ENCODE data around the gene FBN1.

FBN1 gene

GRCh38 chr15:48645558-48646330, at the start of gene FBN1:
FBN1 (minus strand) TSS chr15:48645709; CDS start chr15:48644769, 940 bp downstream.
- DNase-seq (ENCODE audit: low spot score): no peak

GRCh38 chr15:48693484-48693883, 48.0 kb upstream of the FBN1 start:
- DNase-seq (ENCODE audit: low spot score): no peak

GRCh38 chr15:48688493-48688892, 43.0 kb upstream of the FBN1 start:
- no peak for DNase-seq (ENCODE audit: low spot score)

DNA sequence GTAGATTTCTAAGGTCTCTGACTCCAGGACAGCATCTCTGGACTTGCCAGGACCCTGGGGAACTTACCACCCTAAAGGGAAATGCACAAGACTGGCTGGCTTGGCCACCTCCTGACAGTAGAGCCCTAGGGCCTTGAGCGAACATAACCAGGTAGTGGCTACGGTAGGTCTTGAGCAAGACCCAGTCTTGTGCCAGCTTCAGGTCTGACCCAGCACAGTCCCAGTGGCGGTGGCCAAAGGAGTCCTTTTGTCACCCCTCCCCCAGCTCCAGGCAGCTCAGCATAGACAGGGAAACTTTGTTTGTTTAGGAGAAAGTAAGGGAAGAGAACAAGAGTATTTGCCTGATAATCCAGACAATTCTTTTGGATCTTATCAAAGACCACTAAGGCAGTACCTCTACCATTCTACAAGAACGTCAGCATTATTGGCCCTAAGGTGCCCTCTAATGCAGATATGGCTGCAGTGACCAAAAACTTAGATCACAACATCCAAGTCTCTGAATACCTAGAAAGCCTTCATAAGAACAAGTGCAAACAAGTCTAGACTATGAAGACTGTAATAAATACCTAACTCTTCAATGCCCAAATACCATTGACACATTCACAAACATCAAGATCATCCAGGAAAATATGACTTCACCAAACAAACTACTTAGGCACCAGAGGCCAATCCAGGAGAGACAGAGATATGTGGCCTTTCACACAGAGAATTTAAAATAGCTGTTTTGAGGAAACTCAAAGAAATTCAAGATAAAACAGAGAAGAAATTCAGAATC, 38.7 kb upstream of the FBN1 start:
- DNase-seq (ENCODE audit: low spot score): no peak

GRCh38 chr15:48682942-48683651, 37.6 kb upstream of the FBN1 start:
- DNase-seq (ENCODE audit: low spot score): no peak

- DNase-seq (ENCODE audit: low spot score): no peak
Observed at GRCh38 chr15:48681353-48681752, 35.8 kb upstream of the FBN1 start.

DNA sequence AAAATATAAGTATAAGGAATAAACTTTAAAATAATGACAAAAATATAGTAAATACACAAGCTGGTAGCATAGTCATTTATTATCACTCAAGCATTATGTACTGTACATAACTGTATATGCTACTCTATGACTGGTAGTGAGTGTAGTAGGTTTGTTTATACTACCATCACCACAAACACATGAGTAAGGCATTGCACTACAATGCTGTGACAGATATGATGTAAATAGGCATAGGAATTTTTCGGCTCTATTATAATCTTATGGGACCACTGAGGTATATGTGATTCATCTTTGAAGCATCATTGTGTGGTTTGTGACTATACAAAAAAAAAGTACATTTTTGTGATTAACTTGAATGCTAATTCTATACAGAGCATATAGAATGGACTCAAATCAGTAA, 35.3 kb upstream of the FBN1 start:
- DNase-seq (ENCODE audit: low spot score): no peak

GRCh38 chr15:48679952-48680351, 34.4 kb upstream of the FBN1 start:
- DNase-seq (ENCODE audit: low spot score): no peak

DNA sequence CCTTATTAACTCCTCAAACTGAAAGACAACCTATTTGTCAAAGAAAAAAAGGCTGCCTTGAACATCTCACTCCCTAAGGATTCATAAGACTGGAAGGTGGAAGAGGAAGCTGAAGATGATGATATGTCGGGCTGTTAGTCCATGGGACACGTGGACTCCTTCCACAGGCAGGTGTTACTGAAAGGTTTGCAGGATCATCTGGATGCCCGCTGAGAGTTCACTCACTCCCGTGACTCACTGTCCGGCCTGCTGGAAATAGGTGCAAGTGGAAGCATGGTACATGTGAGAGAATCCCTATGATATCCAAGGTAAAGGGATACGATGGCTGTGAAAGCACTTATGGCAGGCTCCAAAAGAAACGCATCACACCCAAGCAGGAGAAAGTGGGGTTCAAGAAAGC, 33.3 kb upstream of the FBN1 start:
- DNase-seq (ENCODE audit: low spot score): no peak

GRCh38 chr15:48677821-48678220, 32.3 kb upstream of the FBN1 start:
- no peak for DNase-seq (ENCODE audit: low spot score)

DNA sequence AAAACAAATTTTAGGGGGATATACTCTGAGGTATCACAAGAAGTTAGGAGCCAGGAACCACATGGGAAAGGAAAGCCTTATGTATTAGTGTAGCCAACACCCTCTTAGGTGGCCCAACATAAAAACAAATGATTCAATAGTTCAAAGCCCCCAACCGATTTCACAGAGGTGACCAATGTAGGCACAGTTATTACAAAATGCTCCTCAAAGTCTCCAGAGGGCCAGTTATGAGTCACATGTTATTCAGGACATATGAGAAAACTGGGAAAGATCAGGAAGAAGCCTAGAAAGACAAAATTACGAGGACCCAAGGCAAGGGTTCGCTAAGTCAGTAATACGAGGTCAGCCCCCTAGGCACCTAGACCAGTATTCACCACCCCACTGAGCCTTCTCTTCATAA, 29.9 kb upstream of the FBN1 start:
- DNase-seq (ENCODE audit: low spot score): no peak

GRCh38 chr15:48674876-48675275, 29.4 kb upstream of the FBN1 start:
- DNase-seq (ENCODE audit: low spot score): no peak

DNA sequence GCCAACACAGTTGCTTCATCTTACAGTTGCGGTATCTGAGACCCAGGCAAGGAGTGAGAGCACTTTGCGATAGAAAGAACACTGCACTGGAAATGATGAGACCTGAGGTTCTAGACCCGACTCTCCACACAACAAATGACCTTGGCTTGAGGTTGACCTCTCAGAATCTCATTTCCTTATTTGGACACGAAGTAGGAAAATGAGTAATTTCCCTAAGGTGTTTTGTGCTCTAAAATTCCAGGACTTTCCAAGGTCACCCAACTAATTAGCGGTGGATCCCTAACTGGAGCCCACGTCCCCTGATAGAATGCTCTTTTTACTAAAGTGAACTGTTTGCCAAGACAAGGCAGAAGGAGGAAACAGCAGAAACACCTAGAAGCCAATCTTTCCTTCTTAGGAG, 26.7 kb upstream of the FBN1 start:
- no peak for DNase-seq (ENCODE audit: low spot score)

DNA sequence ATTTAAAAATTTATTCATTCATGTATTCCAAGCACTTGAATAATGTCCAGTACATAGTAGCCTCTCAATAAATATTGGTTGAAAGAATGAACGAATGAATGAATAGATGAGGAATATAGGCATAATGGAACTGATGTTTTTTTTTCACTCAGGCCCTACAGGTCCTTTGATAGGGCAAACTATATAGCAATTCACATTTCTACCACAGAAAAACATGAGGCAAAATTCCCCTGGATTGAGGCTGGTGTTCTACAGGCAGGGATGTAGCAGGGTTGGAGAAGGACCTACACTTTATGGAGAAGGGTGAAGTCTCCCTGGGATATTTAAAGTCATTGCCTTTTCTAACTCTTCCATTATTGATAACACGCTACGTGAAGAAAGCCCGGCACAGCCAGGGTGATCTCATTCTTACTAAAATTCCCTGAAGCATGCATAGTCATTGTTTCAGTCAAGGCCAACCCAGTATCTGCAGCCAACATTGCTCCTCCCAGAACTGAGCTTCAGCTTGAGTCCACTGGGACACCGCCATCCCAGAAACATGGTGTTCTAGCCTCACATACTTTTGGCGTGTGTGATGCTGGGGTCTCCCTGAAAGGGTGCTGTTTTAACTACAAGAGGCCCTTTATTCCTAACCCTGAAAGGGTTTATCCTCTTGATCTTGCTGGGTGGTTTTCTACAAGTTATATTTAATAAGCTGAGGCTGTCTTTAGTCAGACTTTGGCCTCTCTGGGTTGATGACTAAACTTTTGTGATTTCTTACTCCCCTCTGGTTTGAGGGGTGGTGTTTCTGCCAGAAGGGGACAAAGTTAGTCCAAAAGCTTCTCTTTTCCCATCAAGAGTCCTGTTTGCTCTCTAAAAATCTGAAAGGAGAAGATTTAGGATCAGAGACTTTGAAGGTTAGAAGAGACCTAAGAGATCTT, 25.9 kb upstream of the FBN1 start:
- no peak for DNase-seq (ENCODE audit: low spot score)

GRCh38 chr15:48667701-48668100, 22.2 kb upstream of the FBN1 start:
- DNase-seq (ENCODE audit: low spot score): no peak

GRCh38 chr15:48664436-48664835, 18.9 kb upstream of the FBN1 start:
- DNase-seq (ENCODE audit: low spot score): no peak

- DNase-seq (ENCODE audit: low spot score): no peak
Observed at GRCh38 chr15:48657950-48658591, 12.6 kb upstream of the FBN1 start.

- no peak for DNase-seq (ENCODE audit: low spot score)
Observed at GRCh38 chr15:48654801-48655200, 9.3 kb upstream of the FBN1 start.

DNA sequence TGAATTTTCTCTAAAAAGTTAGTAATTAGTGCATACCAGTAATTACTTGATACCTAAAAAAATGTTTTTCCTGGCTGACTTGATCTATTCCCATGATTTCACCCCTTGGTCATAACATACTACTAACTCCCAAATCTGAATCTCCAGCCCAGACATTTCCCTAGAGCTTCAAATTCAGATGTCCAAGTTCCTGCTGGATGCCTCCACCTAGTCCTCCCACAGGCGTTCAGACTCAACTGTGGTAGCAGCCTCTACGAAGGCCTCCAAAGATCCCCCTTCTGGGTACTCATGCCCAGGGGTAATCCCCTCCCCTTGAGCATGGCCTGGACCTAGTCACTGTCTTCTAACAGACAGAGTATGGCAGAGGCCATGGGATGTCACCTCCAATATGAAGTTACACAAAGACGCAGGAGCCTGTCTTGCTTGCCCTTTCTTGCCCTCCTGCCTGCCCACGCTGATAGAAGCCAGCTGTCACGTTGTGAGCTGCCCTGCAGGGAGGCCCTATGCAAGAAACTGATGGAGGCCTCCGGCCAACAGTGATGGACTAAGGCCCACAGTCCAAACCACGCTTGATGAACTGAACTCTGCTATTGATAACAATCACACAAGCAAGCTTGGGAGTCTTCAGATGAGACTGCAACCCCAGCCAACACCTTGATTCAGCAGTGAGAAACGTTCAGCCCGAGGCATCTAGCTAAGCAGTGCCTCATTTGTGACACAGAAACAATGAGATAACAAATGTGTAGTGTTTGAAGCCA, 8.6 kb upstream of the FBN1 start:
- DNase-seq (ENCODE audit: low spot score): no peak

DNA sequence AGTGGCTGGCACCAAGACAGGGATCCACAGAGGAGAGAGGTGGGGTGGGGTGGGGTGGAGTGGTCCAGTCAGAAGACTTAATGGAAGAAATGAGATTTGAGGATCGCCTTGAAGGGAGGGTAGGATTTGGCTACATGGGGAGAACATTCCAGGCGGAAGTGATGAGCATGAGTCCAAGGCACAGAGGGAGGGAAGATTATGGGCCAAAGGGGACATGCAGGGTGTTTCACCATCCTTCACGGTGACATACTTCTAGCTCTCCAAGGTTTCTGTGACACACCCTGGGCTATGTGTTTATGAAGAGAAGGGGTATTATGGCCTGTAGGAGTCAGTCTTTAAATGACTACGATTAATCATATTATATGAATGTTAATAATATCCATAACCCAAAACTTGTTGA, 7.7 kb upstream of the FBN1 start:
- no peak for DNase-seq (ENCODE audit: low spot score)
